PC-3 (cell line): ENCODE results near the gene KIFAP3. TPM values are rescaled to one million over a fixed set of nuclear protein-coding genes. Genes with fewer than 3 reads are reported as not detected.

Experiments
- ATAC-seq: fragments of 200-7000 bp; cut with Tn5 transposase; 2 replicates; pipeline ENCODE4 v1.9.1; 2020; ENCODE audit warnings: mild to moderate bottlenecking, moderate library complexity
- BruUV-seq: library from RNA; stranded (reverse); fragments of 400-500 nt; replicated peaks from 2 replicates; lab custom pipeline; 2021; lab: Mats Ljungman, UMichigan
- CTCF ChIA-PET: fragments of 300-600 bp; sonication (Branson Sonifier 250); formaldehyde crosslinking; loops from one replicate; lab custom pipeline; 2022; ENCODE audit warnings: antibody characterized with exemption; lab: Charles Lee
- POLR2A ChIA-PET: fragments of 300-600 bp; sonication (Branson Sonifier 250); formaldehyde crosslinking; loops from one replicate; lab custom pipeline; 2022; ENCODE audit warnings: antibody characterized with exemption; ENCODE audit not compliant: unreplicated experiment; lab: Charles Lee
- DNase-seq: peaks from one replicate; pipeline ENCODE4 v3.0.0-alpha.2; 2015
- H2AFZ ChIP-seq: fragments of 300-600 bp; sonication (generic); 2 replicates; pipeline ENCODE4 v1.6.0; 2016; ENCODE audit warnings: antibody characterized with exemption, low read length
- H3F3A ChIP-seq: fragments of 300-600 bp; sonication (generic); one replicate; pipeline ENCODE4 v1.6.0; 2017; ENCODE audit warnings: antibody characterized with exemption, low read length, control low read depth, mild to moderate bottlenecking; ENCODE audit not compliant: unreplicated experiment
- H3K27ac ChIP-seq: fragments of 300-600 bp; sonication (generic); 2 replicates; pipeline ENCODE4 v1.5.1; 2016; ENCODE audit warnings: mild to moderate bottlenecking, low read length
- H3K27me3 ChIP-seq: fragments of 300-600 bp; sonication (generic); 2 replicates; pipeline ENCODE4 v1.6.1; 2016; ENCODE audit warnings: low read length, mixed read lengths
- H3K36me3 ChIP-seq: fragments of 300-600 bp; sonication (generic); 2 replicates; pipeline ENCODE4 v1.6.1; 2016; ENCODE audit warnings: low read depth, mixed run types, low read length, mixed read lengths
- H3K4me1 ChIP-seq: fragments of 300-600 bp; sonication (generic); 2 replicates; pipeline ENCODE4 v1.5.1; 2016; ENCODE audit warnings: low read length; ENCODE audit not compliant: insufficient read depth
- H3K4me2 ChIP-seq: fragments of 300-600 bp; sonication (generic); 2 replicates; pipeline ENCODE4 v1.6.0; 2016; ENCODE audit warnings: low read length
- H3K4me3 ChIP-seq: fragments of 300-600 bp; sonication (generic); 2 replicates; pipeline ENCODE4 v1.5.1; 2016; ENCODE audit warnings: mild to moderate bottlenecking, low read length, mixed read lengths
- H3K79me2 ChIP-seq: fragments of 300-600 bp; sonication (generic); 2 replicates; pipeline ENCODE4 v1.6.1; 2017; ENCODE audit warnings: low read length, mixed read lengths
- H3K9ac ChIP-seq: fragments of 300-600 bp; sonication (generic); 2 replicates; pipeline ENCODE4 v1.6.0; 2016; ENCODE audit warnings: mild to moderate bottlenecking, low read length
- H3K9me2 ChIP-seq: fragments of 300-600 bp; sonication (generic); replicated peaks from 2 replicates; pipeline ENCODE4 v1.6.1; 2016; ENCODE audit warnings: mixed run types, low read length, mixed read lengths
- H3K9me3 ChIP-seq: fragments of 300-600 bp; sonication (generic); 2 replicates; pipeline ENCODE4 v1.6.1; 2016; ENCODE audit warnings: low read length, mixed read lengths
- H4K20me1 ChIP-seq: fragments of 300-600 bp; sonication (generic); 2 replicates; pipeline ENCODE4 v1.6.1; 2016; ENCODE audit warnings: low read length, mixed read lengths
- EZH2 ChIP-seq: fragments of 300-600 bp; sonication (generic); IDR thresholded peaks from one replicate; pipeline ENCODE4 v1.6.1; 2017; ENCODE audit warnings: antibody characterized with exemption, mild to moderate bottlenecking, low read length; ENCODE audit not compliant: unreplicated experiment
- EZH2phosphoT487 ChIP-seq: fragments of 300-600 bp; sonication (generic); IDR thresholded peaks from 2 replicates; pipeline ENCODE4 v1.6.1; 2018; ENCODE audit warnings: mild to moderate bottlenecking, antibody characterized with exemption, low read length, borderline replicate concordance
- intact Hi-C: fragments of 100-400 bp; cut with micrococcal nuclease; formaldehyde crosslinking; loops from 2 replicates; pipeline ENCODE4 v1.9.0; 2023
- total RNA-seq: library from RNA; depleted of rRNA; stranded (reverse); fragments of >200 nt; gene quantifications from 2 replicates; pipeline ENCODE4 v1.2.3, GENCODE V29; 2014
- TF ChIP-seq, protein P1 (sequence below): fragments of 300-600 bp; sonication (generic); conservative IDR thresholded peaks from 2 replicates; pipeline ENCODE4 v1.5.1; 2017; ENCODE audit warnings: antibody characterized with exemption, low read depth, mild to moderate bottlenecking, low read length

The KIFAP3 gene
- total RNA-seq, 1 experiment from 2014 or later: 6.9 TPM

DNA sequence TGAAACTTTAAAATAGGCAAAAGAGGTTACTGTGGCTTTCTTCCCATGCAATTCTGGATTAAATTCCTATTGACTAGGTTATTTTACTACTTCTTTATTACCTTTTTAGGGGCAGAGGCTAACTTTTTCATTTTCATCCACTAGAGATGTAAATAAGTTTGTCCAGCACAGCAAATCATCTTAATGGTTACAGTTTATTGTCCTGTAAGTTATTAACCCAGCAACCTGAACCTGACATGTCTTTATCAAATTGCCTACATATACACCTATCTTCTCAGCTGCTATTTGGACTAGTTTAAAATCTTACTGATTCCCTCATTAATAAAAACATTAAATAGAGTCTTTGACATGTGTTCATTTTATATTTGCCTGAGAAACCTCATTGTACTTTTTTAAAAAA lies 173.9 kb downstream of the KIFAP3 start:
- ATAC-seq (no peak), DNase-seq (no peak)
- H3K36me3 ChIP-seq: no peaks in the 10 kb centered on the region
- BruUV-seq: no TSS peak
- TF ChIP-seq, protein P1, sequence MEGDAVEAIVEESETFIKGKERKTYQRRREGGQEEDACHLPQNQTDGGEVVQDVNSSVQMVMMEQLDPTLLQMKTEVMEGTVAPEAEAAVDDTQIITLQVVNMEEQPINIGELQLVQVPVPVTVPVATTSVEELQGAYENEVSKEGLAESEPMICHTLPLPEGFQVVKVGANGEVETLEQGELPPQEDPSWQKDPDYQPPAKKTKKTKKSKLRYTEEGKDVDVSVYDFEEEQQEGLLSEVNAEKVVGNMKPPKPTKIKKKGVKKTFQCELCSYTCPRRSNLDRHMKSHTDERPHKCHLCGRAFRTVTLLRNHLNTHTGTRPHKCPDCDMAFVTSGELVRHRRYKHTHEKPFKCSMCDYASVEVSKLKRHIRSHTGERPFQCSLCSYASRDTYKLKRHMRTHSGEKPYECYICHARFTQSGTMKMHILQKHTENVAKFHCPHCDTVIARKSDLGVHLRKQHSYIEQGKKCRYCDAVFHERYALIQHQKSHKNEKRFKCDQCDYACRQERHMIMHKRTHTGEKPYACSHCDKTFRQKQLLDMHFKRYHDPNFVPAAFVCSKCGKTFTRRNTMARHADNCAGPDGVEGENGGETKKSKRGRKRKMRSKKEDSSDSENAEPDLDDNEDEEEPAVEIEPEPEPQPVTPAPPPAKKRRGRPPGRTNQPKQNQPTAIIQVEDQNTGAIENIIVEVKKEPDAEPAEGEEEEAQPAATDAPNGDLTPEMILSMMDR: no peak
- TF ChIP-seq EZH2phosphoT487 (no peak), EZH2 (no peak)
- no peaks in the 10 kb centered on the region for H4K20me1 ChIP-seq
- H3K27ac ChIP-seq: no peak overlapping the region
- intact Hi-C loops: no loop called here
- no peaks in the 10 kb centered on the region for H3K4me1 ChIP-seq
- H3K4me2 ChIP-seq: no peak overlapping the region
- ChIA-PET CTCF (no interaction called here), POLR2A (no interaction called here)
- H3K79me2 ChIP-seq: no peaks in the 10 kb centered on the region
- no peaks in the 10 kb centered on the region for H3K27me3 ChIP-seq
- H3K9me2 ChIP-seq: no peaks in the 10 kb centered on the region
- no peak overlapping the region for H2AFZ ChIP-seq
- H3K9ac ChIP-seq: no peak overlapping the region
- no peaks in the 10 kb centered on the region for H3K9me3 ChIP-seq
- H3F3A ChIP-seq: no peaks in the 10 kb centered on the region
- H3K4me3 ChIP-seq: no peak overlapping the region

- H3K27ac ChIP-seq: no peak overlapping the region
- H3K79me2 ChIP-seq: no peaks in the 10 kb centered on the region
- DNase-seq: no peak
- intact Hi-C loops: no loop called here
- H3K9me3 ChIP-seq: no peaks in the 10 kb centered on the region
- no peak overlapping the region for H3K9ac ChIP-seq
- H3K9me2 ChIP-seq: no peaks in the 10 kb centered on the region
- BruUV-seq: no TSS peak
- H3K4me3 ChIP-seq: no peak overlapping the region
- ATAC-seq: no peak
- H3K4me2 ChIP-seq: no peak overlapping the region
- H3K36me3 ChIP-seq: no peaks in the 10 kb centered on the region
- H3K27me3 ChIP-seq: no peaks in the 10 kb centered on the region
- TF ChIP-seq EZH2phosphoT487 (no peak), EZH2 (no peak)
- TF ChIP-seq, protein P1: no peak
- ChIA-PET CTCF (no interaction called here), POLR2A (no interaction called here)
- H3K4me1 ChIP-seq: peaks cover 2% of the 10 kb centered on the region
- H2AFZ ChIP-seq: no peak overlapping the region
- H4K20me1 ChIP-seq: no peaks in the 10 kb centered on the region
- H3F3A ChIP-seq: no peaks in the 10 kb centered on the region
Measured at GRCh38 chr1:169899519-169900217, 174.8 kb downstream of the KIFAP3 start.

DNA sequence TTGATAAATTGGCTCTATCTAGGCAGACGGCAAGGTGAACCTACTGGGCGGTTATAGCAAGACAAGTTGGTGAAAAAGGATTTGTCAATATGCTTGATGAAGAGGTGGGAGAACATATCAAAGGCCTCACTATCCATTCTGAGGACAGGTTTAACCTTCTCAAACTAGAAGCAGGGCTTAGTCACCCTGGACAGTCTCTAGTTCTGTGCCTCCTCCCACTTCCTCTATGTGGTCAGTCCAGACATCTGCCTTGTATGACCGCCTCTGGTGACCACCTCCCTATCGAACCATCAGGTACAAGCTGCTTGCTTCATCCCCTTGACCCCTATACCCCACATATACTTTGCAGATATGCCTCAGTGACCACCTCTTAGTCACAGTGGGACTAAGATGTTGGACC lies 178.5 kb downstream of the KIFAP3 start:
- no peaks in the 10 kb centered on the region for H3K9me3 ChIP-seq
- no peaks in the 10 kb centered on the region for H4K20me1 ChIP-seq
- no peak overlapping the region for H3K27ac ChIP-seq
- no peak overlapping the region for H3K4me2 ChIP-seq
- no peak for ATAC-seq
- H3K4me3 ChIP-seq: no peak overlapping the region
- peaks cover 7% of the 10 kb centered on the region for H3F3A ChIP-seq
- H3K79me2 ChIP-seq: peaks cover 18% of the 10 kb centered on the region
- CTCF ChIA-PET: no interaction called here
- no peaks in the 10 kb centered on the region for H3K27me3 ChIP-seq
- TF ChIP-seq EZH2phosphoT487 (no peak), EZH2 (no peak)
- TF ChIP-seq, protein P1: no peak
- intact Hi-C loops: no loop called here
- no TSS peak for BruUV-seq
- POLR2A ChIA-PET: no interaction called here
- peaks cover 20% of the 10 kb centered on the region for H3K4me1 ChIP-seq
- no peaks in the 10 kb centered on the region for H3K9me2 ChIP-seq
- no peak overlapping the region for H3K9ac ChIP-seq
- no peak overlapping the region for H2AFZ ChIP-seq
- DNase-seq: no peak
- no peaks in the 10 kb centered on the region for H3K36me3 ChIP-seq
